Progenitor cell of endocrine pancreas (in vitro differentiated cells): Measurements from ENCODE around the gene ATP6V0B. TPM values are rescaled to one million over a fixed set of nuclear protein-coding genes. Genes with fewer than 3 reads are reported as not detected.

Experiments
- DNase-seq: peaks from one replicate; pipeline ENCODE4 v3.0.0; 2021; ENCODE audit warnings: low spot score; ENCODE audit not compliant: unreplicated experiment
- H3K27ac Mint-ChIP-seq: 2 replicates; pipeline ENCODE4 v1.8.0; 2021; ENCODE audit warnings: mild to moderate bottlenecking, moderate library complexity, mixed read lengths
- H3K27me3 Mint-ChIP-seq: 2 replicates; pipeline ENCODE4 v1.8.0; 2021; ENCODE audit warnings: mixed read lengths
- H3K36me3 Mint-ChIP-seq: 2 replicates; pipeline ENCODE4 v1.8.0; 2022; ENCODE audit warnings: mixed read lengths; ENCODE audit not compliant: insufficient read depth
- H3K4me1 Mint-ChIP-seq: 2 replicates; pipeline ENCODE4 v1.8.0; 2021; ENCODE audit warnings: low read depth, mixed read lengths
- H3K4me3 Mint-ChIP-seq: 2 replicates; pipeline ENCODE4 v1.8.0; 2021; ENCODE audit warnings: low read depth, mild to moderate bottlenecking, moderate library complexity, mixed read lengths
- H3K9me3 Mint-ChIP-seq: 2 replicates; pipeline ENCODE4 v1.8.0; 2021; ENCODE audit warnings: low read depth, mixed read lengths
- CTCF ChIP-seq: fragments of 200-600 bp; sonication (generic); IDR thresholded peaks from one replicate; pipeline ENCODE4 v1.5.0; 2021; ENCODE audit warnings: antibody characterized with exemption, mild to moderate bottlenecking; ENCODE audit not compliant: unreplicated experiment
- total RNA-seq: library from RNA; stranded (reverse); gene quantifications from 2 replicates; pipeline ENCODE4 v1.2.1, GENCODE V29; 2021

The ATP6V0B gene
- total RNA-seq, 1 donor from 2014 or later = 104 TPM

GRCh38 chr1:43938892-43939587 is 35.7 kb upstream of the ATP6V0B start:
- no peak for TF ChIP-seq CTCF
- no peak overlapping the region for H3K4me3 Mint-ChIP-seq
- H3K27ac Mint-ChIP-seq = no peak overlapping the region
- no peaks in the 10 kb centered on the region for H3K36me3 Mint-ChIP-seq
- no peaks in the 10 kb centered on the region for H3K4me1 Mint-ChIP-seq
- no peaks in the 10 kb centered on the region for H3K9me3 Mint-ChIP-seq
- no peak for DNase-seq
- peaks cover 25% of the 10 kb centered on the region for H3K27me3 Mint-ChIP-seq

GRCh38 chr1:43942411-43942810 is 32.3 kb upstream of the ATP6V0B start:
- peaks cover 8% of the 10 kb centered on the region for H3K4me1 Mint-ChIP-seq
- no peak for TF ChIP-seq CTCF
- H3K36me3 Mint-ChIP-seq = no peaks in the 10 kb centered on the region
- no peak for DNase-seq
- no peak overlapping the region for H3K27ac Mint-ChIP-seq
- no peaks in the 10 kb centered on the region for H3K9me3 Mint-ChIP-seq
- H3K27me3 Mint-ChIP-seq = peaks cover 25% of the 10 kb centered on the region
- no peak overlapping the region for H3K4me3 Mint-ChIP-seq

- H3K27me3 Mint-ChIP-seq = peaks cover 10% of the 10 kb centered on the region
- H3K9me3 Mint-ChIP-seq = no peaks in the 10 kb centered on the region
- no peak overlapping the region for H3K27ac Mint-ChIP-seq
- DNase-seq = no peak
- H3K4me1 Mint-ChIP-seq = peaks cover 16% of the 10 kb centered on the region
- H3K36me3 Mint-ChIP-seq = no peaks in the 10 kb centered on the region
- no peak overlapping the region for H3K4me3 Mint-ChIP-seq
- no peak for TF ChIP-seq CTCF
These were observed 29.9 kb upstream of the ATP6V0B start for GRCh38 chr1:43944860-43945259.

- Mint-ChIP-seq H3K4me1 (peaks cover 16% of the 10 kb centered on the region), H3K27ac (peak overlapping the region; percentile 99), H3K36me3 (peaks cover 2% of the 10 kb centered on the region), H3K27me3 (peaks cover 7% of the 10 kb centered on the region), H3K9me3 (no peaks in the 10 kb centered on the region), H3K4me3 (peak overlapping the region; percentile 87)
- TF ChIP-seq CTCF = no peak
- no peak for DNase-seq
These were observed 29.0 kb upstream of the ATP6V0B start for GRCh38 chr1:43945674-43946235.

- DNase-seq = peak; percentile 94
- H3K9me3 Mint-ChIP-seq = no peaks in the 10 kb centered on the region
- peak within 1 kb of the TSS; percentile 87 for H3K4me3 Mint-ChIP-seq
- H3K27ac Mint-ChIP-seq = peak within 1 kb of the TSS; percentile 99
- peaks cover 7% of the 10 kb centered on the region for H3K27me3 Mint-ChIP-seq
- TF ChIP-seq CTCF = peak; percentile 75
- H3K4me1 Mint-ChIP-seq = peaks cover 16% of the 10 kb centered on the region
- peaks cover 2% of the 10 kb centered on the region for H3K36me3 Mint-ChIP-seq
These were observed 28.3 kb upstream of the ATP6V0B start, which contains the start of gene IPO13 for GRCh38 chr1:43946236-43947060. IPO13 (plus strand) TSS chr1:43946950; CDS start chr1:43947601, 651 bp downstream.
